K562 (cell line): ENCODE measurements around the gene CTCFL. TPM values are rescaled to one million over a fixed set of nuclear protein-coding genes. Genes with fewer than 3 reads are reported as not detected.

Source experiments
- ATAC-seq: fragments of 200-7000 bp; cut with Tn5 transposase; 3 replicates; pipeline ENCODE4 v1.9.1; 2020; ENCODE audit warnings: moderate library complexity
- BruUV-seq: library from RNA; stranded (reverse); fragments of 400-500 nt; replicated peaks from 2 replicates; lab custom pipeline; 2021; lab: Mats Ljungman, UMichigan
- CTCF ChIA-PET: fragments of 300-600 bp; formaldehyde crosslinking; extraction: SDS; loops from one replicate; lab custom pipeline; 2021; ENCODE audit warnings: low intra/inter-chr PET ratio; lab: Yijun Ruan, JAX
- POLR2A ChIA-PET: fragments of 300-600, 350-650 bp; sonication (Branson Sonifier 250); formaldehyde crosslinking; extraction: SDS; loops from one replicate; lab custom pipeline; 2021; ENCODE audit warnings: antibody characterized with exemption, inconsistent platforms; lab: Yijun Ruan, JAX
- DNase-seq, 4 experiments: peaks; one replicate each; pipeline versions ENCODE4 v3.0.0 to v3.0.0-alpha.2; 2011 to 2018; ENCODE audit warnings: low spot score in 3 of 4, mixed read lengths in 3 of 4; ENCODE audit errors: extremely low read depth in 1 of 4
- FAIRE-seq: peaks from 2 replicates; lab custom pipeline; 2011; peaks lifted over from hg19 to GRCh38; lab: Jason Lieb, UNC
- H2AFZ ChIP-seq: 2 replicates; pipeline ENCODE4 v1.6.0; 2011; ENCODE audit warnings: low read depth, low read length, control low read depth, inconsistent platforms
- H3K27ac ChIP-seq: fragments of 200-600 bp; 3 replicates; pipeline ENCODE4 v1.8.0; 2011; ENCODE audit warnings: low read depth, mild to moderate bottlenecking, control low read depth, inconsistent platforms, low read length, moderate library complexity, mixed read lengths; ENCODE audit errors: extremely low read depth
- H3K27me3 ChIP-seq, 2 experiments: fragments of 300-600 bp in 1 of 2; 2 replicates in 1 of 2; 3 replicates in 1 of 2; pipeline versions ENCODE4 v1.6.0 to v1.8.0; 2011; ENCODE audit warnings: inconsistent platforms in 2 of 2, low read length in 2 of 2, mild to moderate bottlenecking in 1 of 2, mixed read lengths in 1 of 2, moderate library complexity in 1 of 2; ENCODE audit not compliant: control insufficient read depth in 2 of 2, insufficient read depth in 2 of 2
- H3K36me3 ChIP-seq: fragments of 300-600 bp; 3 replicates; pipeline ENCODE4 v1.8.0; 2011; ENCODE audit warnings: mild to moderate bottlenecking, low read length, inconsistent platforms; ENCODE audit not compliant: control insufficient read depth, insufficient read depth
- H3K4me1 ChIP-seq, 2 experiments: fragments of 200-600 bp in 1 of 2; replicated peaks in 1 of 2; 2 replicates in 1 of 2; 3 replicates in 1 of 2; pipeline versions ENCODE4 v1.5.1 to v1.8.0; 2011; ENCODE audit warnings: inconsistent platforms in 2 of 2, low read length in 2 of 2, mild to moderate bottlenecking in 1 of 2, mixed read lengths in 1 of 2, moderate library complexity in 1 of 2; ENCODE audit not compliant: control insufficient read depth in 2 of 2, insufficient read depth in 2 of 2
- H3K4me2 ChIP-seq: 2 replicates; pipeline ENCODE4 v1.6.1; 2011; ENCODE audit warnings: low read length, control low read depth, inconsistent platforms, mixed read lengths; ENCODE audit not compliant: insufficient read depth
- H3K4me3 ChIP-seq: fragments of 200-600 bp; sonication (generic), shearing (Covaris generic); 2 replicates; pipeline ENCODE4 v1.5.1; 2016; ENCODE audit warnings: control low read depth, inconsistent platforms
- H3K79me2 ChIP-seq: fragments of 200-600 bp; 3 replicates; pipeline ENCODE4 v1.8.0; 2011; ENCODE audit warnings: low read length, inconsistent platforms; ENCODE audit not compliant: control insufficient read depth, insufficient read depth
- H3K9ac ChIP-seq, 2 experiments: 2 replicates each; pipeline versions ENCODE4 v1.6.0 to v1.6.1; 2011; ENCODE audit warnings: low read depth in 2 of 2, low read length in 2 of 2, control low read depth in 1 of 2, inconsistent platforms in 1 of 2, mild to moderate bottlenecking in 1 of 2, mixed read lengths in 1 of 2; ENCODE audit not compliant: insufficient read depth in 1 of 2
- H3K9me1 ChIP-seq: one replicate; pipeline ENCODE4 v1.6.0; 2011; ENCODE audit warnings: inconsistent platforms, mild to moderate bottlenecking, low read length, moderate library complexity; ENCODE audit not compliant: control insufficient read depth, insufficient read depth
- H3K9me3 ChIP-seq: replicated peaks from 2 replicates; pipeline ENCODE4 v1.5.1; 2011; ENCODE audit warnings: low read depth, low read length, inconsistent platforms; ENCODE audit not compliant: control insufficient read depth, insufficient read depth
- H4K20me1 ChIP-seq: replicated peaks from 2 replicates; pipeline ENCODE4 v1.6.1; 2011; ENCODE audit warnings: low read length, inconsistent platforms, mixed read lengths; ENCODE audit not compliant: control insufficient read depth, insufficient read depth
- CBFA2T3 ChIP-seq: fragments of 450-650 bp; IDR thresholded peaks from 2 replicates; pipeline ENCODE4 v1.6.1; 2017
- CBX3 ChIP-seq, 2 experiments: IDR thresholded peaks; 1 replicate in 1 of 2; 2 replicates in 1 of 2; pipeline ENCODE4 v1.6.1; 2012; ENCODE audit warnings: inconsistent platforms in 2 of 2, low read length in 2 of 2, borderline replicate concordance in 1 of 2, control low read depth in 1 of 2
- CBX5 ChIP-seq: IDR thresholded peaks from 2 replicates; pipeline ENCODE4 v1.6.1; 2014; ENCODE audit warnings: low read depth, borderline replicate concordance
- HLTF ChIP-seq: fragments of 450-650 bp; IDR thresholded peaks from 2 replicates; pipeline ENCODE4 v1.6.1; 2016
- HNRNPH1 ChIP-seq: fragments of 200-400 bp; formaldehyde crosslinking; optimal IDR thresholded peaks from 2 replicates; pipeline ENCODE3; 2017; ENCODE audit warnings: low read depth, mild to moderate bottlenecking, low read length, moderate library complexity
- ILK ChIP-seq: fragments of 450-650 bp; IDR thresholded peaks from 2 replicates; pipeline ENCODE4 v1.6.1; 2016; ENCODE audit warnings: missing genetic modification characterization, low read depth, mild to moderate bottlenecking, missing compliant biosample characterization, moderate library complexity, borderline replicate concordance
- NFIC ChIP-seq: fragments of 450-650 bp; IDR thresholded peaks from 2 replicates; pipeline ENCODE4 v1.6.1; 2017; ENCODE audit warnings: mild to moderate bottlenecking, inconsistent platforms
- POLR2A ChIP-seq: fragments of 450-650 bp; conservative IDR thresholded peaks from 2 replicates; pipeline ENCODE4 v1.6.1; 2016
- PRPF4 ChIP-seq: fragments of 200-400 bp; formaldehyde crosslinking; IDR thresholded peaks from one replicate; pipeline ENCODE4 v1.6.1; 2017; ENCODE audit warnings: low read length, low read depth, mild to moderate bottlenecking; ENCODE audit not compliant: insufficient read depth, poor library complexity, severe bottlenecking
- RBM25 ChIP-seq: fragments of 200-400 bp; formaldehyde crosslinking; IDR thresholded peaks from 2 replicates; pipeline ENCODE4 v1.6.1; 2018; ENCODE audit warnings: low read length, low read depth, moderate library complexity; ENCODE audit not compliant: severe bottlenecking
- TCF3 ChIP-seq: sonication (generic); formaldehyde crosslinking; IDR thresholded peaks from 2 replicates; pipeline ENCODE4 v1.4.0; 2020; ENCODE audit warnings: mild to moderate bottlenecking, missing genetic modification reagents
- TRIM28 ChIP-seq: fragments of 450-650 bp; IDR thresholded peaks from 2 replicates; pipeline ENCODE4 v1.6.1; 2017
- XRCC3 ChIP-seq: fragments of 450-650 bp; IDR thresholded peaks from 2 replicates; pipeline ENCODE4 v1.6.1; 2017; ENCODE audit warnings: mild to moderate bottlenecking, moderate library complexity
- WGBS: fragments of 100-300 bp; shearing (Covaris generic); methylation state at CpG from one replicate; pipeline ENCODE4 v1.1.6; 2016; ENCODE audit warnings: low coverage, mixed read lengths; ENCODE audit not compliant: insufficient coverage; ENCODE audit errors: missing lambda C conversion rate; 5-methylcytosine and 5-hydroxymethylcytosine counted together
- in situ Hi-C: fragments of 300-500 bp; cut with MboI; formaldehyde crosslinking; loops from 4 replicates; pipeline ENCODE4 v1.15.0; 2018; ENCODE audit warnings: inconsistent platforms, mixed read lengths
- intact Hi-C: fragments of 100-400 bp; cut with micrococcal nuclease; formaldehyde crosslinking; loops from 2 replicates; pipeline ENCODE4 v1.14.2; 2022
- polyA plus RNA-seq, 8 experiments: library from polyadenylated mRNA; depleted of rRNA in 4 of 8; stranded (reverse) in 5 of 8; unstranded in 3 of 8; fragments of >200 nt; fragmentation: Nextera tagmentation in 2 of 8; fragmentation: Illumina TruSeq in 1 of 8; extraction: Ambion mirVana in 2 of 8; extraction: Trizol in 1 of 8; gene quantifications; 2 replicates each; pipeline versions ENCODE4 v1.2.1 to v1.2.3, GENCODE V29; 2011 to 2014; ENCODE audit warnings: inconsistent platforms in 1 of 8, missing spikeins in 1 of 8
- total RNA-seq, 7 experiments: library from RNA; depleted of rRNA in 6 of 7; stranded (reverse); fragments of >200 nt in 6 of 7; fragmentation: Illumina TruSeq in 2 of 7; extraction: Trizol in 2 of 7; gene quantifications; 2 replicates each; pipeline versions ENCODE4 v1.2.1 to v1.2.3, GENCODE V29; 2011 to 2021; ENCODE audit warnings: low replicate concordance in 1 of 7
- TF ChIP-seq, protein P1 (sequence below): fragments of 450-650 bp; IDR thresholded peaks from 2 replicates; pipeline ENCODE4 v1.6.1; 2016; ENCODE audit warnings: mild to moderate bottlenecking
- TF ChIP-seq, protein P2 (sequence below): fragments of 250-450 bp; sonication (Bioruptor Pico); IDR thresholded peaks from 2 replicates; pipeline ENCODE4 v1.5.0; 2020; ENCODE audit warnings: mild to moderate bottlenecking
- TF ChIP-seq, protein P3 (sequence below): sonication (generic); formaldehyde crosslinking; IDR thresholded peaks from 2 replicates; pipeline ENCODE4 v1.8.0; 2022; ENCODE audit warnings: missing genetic modification reagents, mild to moderate bottlenecking, borderline replicate concordance

The CTCFL gene
- total and polyA plus RNA-seq, 9 of the 15 experiments (the other 6 are each of a cell fraction or from before 2014, with no cell fraction given), result 42.4 to 188 (median 111) TPM

DNA sequence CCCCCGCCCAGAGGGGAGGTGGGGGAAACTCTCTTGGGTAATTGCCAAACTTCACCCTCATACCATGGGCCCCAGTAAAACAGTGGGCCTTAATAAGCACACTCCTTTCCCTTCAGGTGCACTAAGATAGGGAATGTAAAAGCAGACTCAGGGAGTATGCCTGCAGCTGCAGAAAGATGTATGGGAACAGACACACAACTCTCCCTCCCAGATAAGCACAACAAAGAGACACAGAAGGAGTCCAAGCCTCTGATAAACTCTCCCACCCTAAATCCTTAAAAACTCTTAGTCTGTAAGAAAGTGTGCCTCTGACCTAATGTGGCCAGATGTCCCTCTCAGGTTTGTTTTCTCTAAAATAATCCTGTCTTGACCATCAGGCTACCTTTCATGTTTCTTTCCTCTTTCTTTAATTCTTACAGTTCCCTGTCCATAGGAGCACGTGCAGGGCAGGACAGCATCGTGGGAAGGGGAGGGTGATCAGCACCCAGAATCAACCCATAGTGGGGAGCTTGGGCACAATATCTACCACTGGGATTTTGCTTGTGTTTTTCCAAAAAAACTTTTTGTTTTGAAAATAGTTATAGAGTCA lies 11.3 kb upstream of the CTCFL start:
- POLR2A ChIA-PET, result no interaction called here
- Histone ChIP-seq H3K4me2 (no peak overlapping the region; the same call in 1 of the 2 replicates), H2AFZ (no peak overlapping the region), H3K27ac (no peak overlapping the region), H3K4me3 (no peak overlapping the region), H3K27me3 (no peaks in the 10 kb centered on the region), H3K36me3 (no peaks in the 10 kb centered on the region), H3K9me1 (no peaks in the 10 kb centered on the region), H3K79me2 (no peaks in the 10 kb centered on the region), H3K4me1 (peaks cover 4 to 6% of the 10 kb centered on the region in 2 experiments; a peak in 3 of 5 replicates), H4K20me1 (no peaks in the 10 kb centered on the region), H3K9me3 (peaks cover 21% of the 10 kb centered on the region), H3K9ac (no peak overlapping the region)
- DNase-seq (peak in 1 of 4 experiments; percentile 51), FAIRE-seq (no peak), ATAC-seq (no peak)
- no TSS peak for BruUV-seq
- in situ Hi-C loops, result no loop called here
- intact Hi-C loops, result no loop called here
- WGBS, result 7% methylated on average over 3 of the region's 3 CpGs
- CTCF ChIA-PET, result no interaction called here
- TF ChIP-seq ILK (tag) (no peak), CBX5 (peak; percentile 83), TCF3 (CRISPR knock-in tag) (peak; percentile 68), HLTF (peak; percentile 100), PRPF4 (no peak), TRIM28 (peak; percentile 98), CBX3 (IDR thresholded peaks at IDR 0.05; ENCODE audit: borderline replicate concordance in 1 of 2, low read length in 2 of 2) (peak in 1 of 2 experiments; percentile 95; a peak in 2 of 3 replicates), NFIC (peak; percentile 42; the same call in 1 of the 2 replicates), POLR2A (no peak), HNRNPH1 (no peak), XRCC3 (peak; percentile 72; the same call in 1 of the 2 replicates), CBFA2T3 (peak; percentile 82), RBM25 (peak; percentile 78)
- TF ChIP-seq, protein P1, sequence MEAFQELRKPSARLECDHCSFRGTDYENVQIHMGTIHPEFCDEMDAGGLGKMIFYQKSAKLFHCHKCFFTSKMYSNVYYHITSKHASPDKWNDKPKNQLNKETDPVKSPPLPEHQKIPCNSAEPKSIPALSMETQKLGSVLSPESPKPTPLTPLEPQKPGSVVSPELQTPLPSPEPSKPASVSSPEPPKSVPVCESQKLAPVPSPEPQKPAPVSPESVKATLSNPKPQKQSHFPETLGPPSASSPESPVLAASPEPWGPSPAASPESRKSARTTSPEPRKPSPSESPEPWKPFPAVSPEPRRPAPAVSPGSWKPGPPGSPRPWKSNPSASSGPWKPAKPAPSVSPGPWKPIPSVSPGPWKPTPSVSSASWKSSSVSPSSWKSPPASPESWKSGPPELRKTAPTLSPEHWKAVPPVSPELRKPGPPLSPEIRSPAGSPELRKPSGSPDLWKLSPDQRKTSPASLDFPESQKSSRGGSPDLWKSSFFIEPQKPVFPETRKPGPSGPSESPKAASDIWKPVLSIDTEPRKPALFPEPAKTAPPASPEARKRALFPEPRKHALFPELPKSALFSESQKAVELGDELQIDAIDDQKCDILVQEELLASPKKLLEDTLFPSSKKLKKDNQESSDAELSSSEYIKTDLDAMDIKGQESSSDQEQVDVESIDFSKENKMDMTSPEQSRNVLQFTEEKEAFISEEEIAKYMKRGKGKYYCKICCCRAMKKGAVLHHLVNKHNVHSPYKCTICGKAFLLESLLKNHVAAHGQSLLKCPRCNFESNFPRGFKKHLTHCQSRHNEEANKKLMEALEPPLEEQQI, result peak; percentile 54; the same call in 1 of the 2 replicates
- TF ChIP-seq, protein P2, sequence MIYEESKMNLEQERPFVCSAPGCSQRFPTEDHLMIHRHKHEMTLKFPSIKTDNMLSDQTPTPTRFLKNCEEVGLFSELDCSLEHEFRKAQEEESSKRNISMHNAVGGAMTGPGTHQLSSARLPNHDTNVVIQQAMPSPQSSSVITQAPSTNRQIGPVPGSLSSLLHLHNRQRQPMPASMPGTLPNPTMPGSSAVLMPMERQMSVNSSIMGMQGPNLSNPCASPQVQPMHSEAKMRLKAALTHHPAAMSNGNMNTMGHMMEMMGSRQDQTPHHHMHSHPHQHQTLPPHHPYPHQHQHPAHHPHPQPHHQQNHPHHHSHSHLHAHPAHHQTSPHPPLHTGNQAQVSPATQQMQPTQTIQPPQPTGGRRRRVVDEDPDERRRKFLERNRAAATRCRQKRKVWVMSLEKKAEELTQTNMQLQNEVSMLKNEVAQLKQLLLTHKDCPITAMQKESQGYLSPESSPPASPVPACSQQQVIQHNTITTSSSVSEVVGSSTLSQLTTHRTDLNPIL (CRISPR knock-in tag), result no peak
- TF ChIP-seq, protein P3, sequence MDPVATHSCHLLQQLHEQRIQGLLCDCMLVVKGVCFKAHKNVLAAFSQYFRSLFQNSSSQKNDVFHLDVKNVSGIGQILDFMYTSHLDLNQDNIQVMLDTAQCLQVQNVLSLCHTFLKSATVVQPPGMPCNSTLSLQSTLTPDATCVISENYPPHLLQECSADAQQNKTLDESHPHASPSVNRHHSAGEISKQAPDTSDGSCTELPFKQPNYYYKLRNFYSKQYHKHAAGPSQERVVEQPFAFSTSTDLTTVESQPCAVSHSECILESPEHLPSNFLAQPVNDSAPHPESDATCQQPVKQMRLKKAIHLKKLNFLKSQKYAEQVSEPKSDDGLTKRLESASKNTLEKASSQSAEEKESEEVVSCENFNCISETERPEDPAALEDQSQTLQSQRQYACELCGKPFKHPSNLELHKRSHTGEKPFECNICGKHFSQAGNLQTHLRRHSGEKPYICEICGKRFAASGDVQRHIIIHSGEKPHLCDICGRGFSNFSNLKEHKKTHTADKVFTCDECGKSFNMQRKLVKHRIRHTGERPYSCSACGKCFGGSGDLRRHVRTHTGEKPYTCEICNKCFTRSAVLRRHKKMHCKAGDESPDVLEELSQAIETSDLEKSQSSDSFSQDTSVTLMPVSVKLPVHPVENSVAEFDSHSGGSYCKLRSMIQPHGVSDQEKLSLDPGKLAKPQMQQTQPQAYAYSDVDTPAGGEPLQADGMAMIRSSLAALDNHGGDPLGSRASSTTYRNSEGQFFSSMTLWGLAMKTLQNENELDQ (CRISPR knock-in tag), result no peak
